GM12875 (cell line): Measurements from ENCODE around the gene LEKR1.

Experiments
- H3K4me3 ChIP-seq: one replicate; pipeline ENCODE4 v1.5.1; 2011; ENCODE audit warnings: low read depth, low read length, control low read depth
- TF ChIP-seq, protein P1 (sequence below): IDR thresholded peaks from 2 replicates; pipeline ENCODE4 v1.5.1; 2011; ENCODE audit warnings: low read depth, mild to moderate bottlenecking, control low read depth, inconsistent platforms, low read length, moderate library complexity, borderline replicate concordance; ENCODE audit not compliant: insufficient read depth

LEKR1 gene

DNA sequence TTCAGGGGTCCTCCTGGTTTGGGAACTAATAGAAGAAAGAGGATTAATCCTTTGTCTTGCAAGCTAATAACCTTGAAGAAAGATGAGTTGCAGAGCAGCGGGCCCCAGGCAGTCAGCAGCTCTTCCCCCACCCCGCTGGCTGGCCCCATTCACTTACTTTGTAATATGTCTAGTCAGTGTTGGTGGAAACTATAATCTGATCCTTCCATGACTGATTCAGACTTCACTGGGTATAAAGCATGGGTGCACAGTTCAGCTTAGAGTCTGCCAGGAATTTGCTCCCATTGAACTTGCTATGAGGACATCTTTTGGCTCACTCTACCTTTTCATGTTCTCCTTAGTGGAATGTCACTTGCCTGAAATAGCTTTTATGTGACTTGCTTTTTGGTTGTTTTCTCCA is 216.1 kb downstream of the LEKR1 start:
- H3K4me3 ChIP-seq = no peak overlapping the region
- TF ChIP-seq, protein P1, sequence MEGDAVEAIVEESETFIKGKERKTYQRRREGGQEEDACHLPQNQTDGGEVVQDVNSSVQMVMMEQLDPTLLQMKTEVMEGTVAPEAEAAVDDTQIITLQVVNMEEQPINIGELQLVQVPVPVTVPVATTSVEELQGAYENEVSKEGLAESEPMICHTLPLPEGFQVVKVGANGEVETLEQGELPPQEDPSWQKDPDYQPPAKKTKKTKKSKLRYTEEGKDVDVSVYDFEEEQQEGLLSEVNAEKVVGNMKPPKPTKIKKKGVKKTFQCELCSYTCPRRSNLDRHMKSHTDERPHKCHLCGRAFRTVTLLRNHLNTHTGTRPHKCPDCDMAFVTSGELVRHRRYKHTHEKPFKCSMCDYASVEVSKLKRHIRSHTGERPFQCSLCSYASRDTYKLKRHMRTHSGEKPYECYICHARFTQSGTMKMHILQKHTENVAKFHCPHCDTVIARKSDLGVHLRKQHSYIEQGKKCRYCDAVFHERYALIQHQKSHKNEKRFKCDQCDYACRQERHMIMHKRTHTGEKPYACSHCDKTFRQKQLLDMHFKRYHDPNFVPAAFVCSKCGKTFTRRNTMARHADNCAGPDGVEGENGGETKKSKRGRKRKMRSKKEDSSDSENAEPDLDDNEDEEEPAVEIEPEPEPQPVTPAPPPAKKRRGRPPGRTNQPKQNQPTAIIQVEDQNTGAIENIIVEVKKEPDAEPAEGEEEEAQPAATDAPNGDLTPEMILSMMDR = no peak

- TF ChIP-seq, protein P1 = no peak
Measured at GRCh38 chr3:157043771-157044170, 217.6 kb downstream of the LEKR1 start.

DNA sequence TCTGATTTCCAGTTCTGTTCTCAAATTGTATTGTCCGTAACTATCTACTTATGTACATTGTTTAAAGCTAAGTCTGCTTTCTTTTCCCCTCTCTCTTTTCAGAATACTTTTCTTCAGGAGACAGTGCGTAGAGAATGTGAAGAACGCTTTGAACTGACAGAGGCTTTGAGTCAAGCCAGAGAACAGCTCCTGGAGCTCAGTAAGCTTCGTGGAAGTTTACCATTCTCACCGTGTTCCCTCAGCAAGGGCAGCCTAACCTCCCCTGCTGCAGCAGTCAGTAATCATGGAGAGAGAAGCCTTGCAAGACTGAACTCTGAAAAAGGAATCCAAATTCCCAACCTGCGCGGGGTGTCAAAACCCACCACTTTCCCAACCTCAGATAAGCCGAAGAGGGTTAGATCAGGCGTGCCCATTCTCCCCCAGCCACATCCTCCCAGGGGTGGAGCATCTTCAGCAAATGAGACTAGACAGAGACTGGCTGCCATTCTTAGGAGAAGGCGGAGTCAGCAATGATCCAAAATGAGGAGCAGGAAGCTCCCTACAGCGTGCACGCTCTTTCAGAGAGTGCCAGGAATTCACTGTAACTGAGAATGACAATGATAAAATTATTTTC is 219.2 kb downstream of the LEKR1 start:
- TF ChIP-seq, protein P1 = no peak
- no peak overlapping the region for H3K4me3 ChIP-seq

More at GRCh38 chr3:157043771-157044170, 217.6 kb downstream of the LEKR1 start:
- no peak overlapping the region for H3K4me3 ChIP-seq

GRCh38 chr3:157046520-157046919 is 220.4 kb downstream of the LEKR1 start:
- no peak overlapping the region for H3K4me3 ChIP-seq
- TF ChIP-seq, protein P1 = no peak

- TF ChIP-seq, protein P1 = no peak
- no peak overlapping the region for H3K4me3 ChIP-seq
Measured at GRCh38 chr3:157051055-157051454, 224.9 kb downstream of the LEKR1 start.

DNA sequence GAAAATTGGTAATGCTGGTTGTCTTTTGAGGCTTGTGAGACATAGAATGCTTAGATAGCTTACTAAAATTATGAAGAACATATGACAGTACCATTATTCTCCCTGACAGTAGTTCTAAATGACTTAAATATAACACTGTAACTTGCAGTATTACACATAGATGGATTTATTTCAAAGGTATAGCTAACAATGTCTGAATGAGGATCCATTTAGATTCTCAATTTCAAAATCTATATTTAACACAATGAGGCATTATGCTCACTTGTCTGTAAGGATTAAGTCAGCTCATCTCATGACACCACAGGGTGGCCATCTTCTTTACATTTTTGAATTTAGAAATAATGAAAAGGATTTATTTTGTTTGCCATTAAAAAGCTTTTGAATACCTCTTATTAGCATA is 225.4 kb downstream of the LEKR1 start:
- no peak overlapping the region for H3K4me3 ChIP-seq
- TF ChIP-seq, protein P1 = no peak

DNA sequence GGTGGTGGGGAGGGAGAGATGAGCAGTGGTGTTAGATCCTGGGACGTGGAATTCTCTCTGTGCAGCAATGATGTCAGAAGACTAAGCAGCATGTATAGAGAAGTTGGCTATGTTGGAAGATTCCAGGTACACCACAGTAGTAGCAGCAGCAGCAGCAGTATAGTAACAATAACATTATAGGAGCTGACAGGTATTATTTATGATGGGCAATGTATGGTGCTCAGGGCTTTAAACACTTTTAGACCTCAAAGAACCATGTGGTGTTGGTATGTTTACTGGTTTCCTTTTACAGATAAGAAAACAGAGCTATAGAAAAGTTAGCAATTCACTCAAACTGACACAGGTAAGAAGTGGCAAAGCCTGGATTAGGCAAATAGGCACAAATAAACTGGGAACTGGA is 229.9 kb downstream of the LEKR1 start:
- no peak overlapping the region for H3K4me3 ChIP-seq
- TF ChIP-seq, protein P1 = no peak
